Esophagus mucosa (tissue), 1 donor: ENCODE data around the gene PCDHB5. TPM values are rescaled to one million over a fixed set of nuclear protein-coding genes. Genes with fewer than 3 reads are reported as not detected.
"Not testable (repeated sequence)": the region's sequence is repeated elsewhere in the genome, so short reads cannot be mapped to it uniquely, and the experiment has no call there.

Experiments
- ATAC-seq: fragments of 200-7000 bp; cut with Tn5 transposase; one replicate; pipeline ENCODE4 v1.9.1; 2020
- total RNA-seq: library from RNA; stranded (reverse); gene quantifications from one replicate; pipeline ENCODE4 v1.2.4, GENCODE V29; 2023
- donor health status: DM: yes; HTN: yes; CAD: no.

Gene PCDHB5
- total RNA-seq, result 0.40 TPM

DNA sequence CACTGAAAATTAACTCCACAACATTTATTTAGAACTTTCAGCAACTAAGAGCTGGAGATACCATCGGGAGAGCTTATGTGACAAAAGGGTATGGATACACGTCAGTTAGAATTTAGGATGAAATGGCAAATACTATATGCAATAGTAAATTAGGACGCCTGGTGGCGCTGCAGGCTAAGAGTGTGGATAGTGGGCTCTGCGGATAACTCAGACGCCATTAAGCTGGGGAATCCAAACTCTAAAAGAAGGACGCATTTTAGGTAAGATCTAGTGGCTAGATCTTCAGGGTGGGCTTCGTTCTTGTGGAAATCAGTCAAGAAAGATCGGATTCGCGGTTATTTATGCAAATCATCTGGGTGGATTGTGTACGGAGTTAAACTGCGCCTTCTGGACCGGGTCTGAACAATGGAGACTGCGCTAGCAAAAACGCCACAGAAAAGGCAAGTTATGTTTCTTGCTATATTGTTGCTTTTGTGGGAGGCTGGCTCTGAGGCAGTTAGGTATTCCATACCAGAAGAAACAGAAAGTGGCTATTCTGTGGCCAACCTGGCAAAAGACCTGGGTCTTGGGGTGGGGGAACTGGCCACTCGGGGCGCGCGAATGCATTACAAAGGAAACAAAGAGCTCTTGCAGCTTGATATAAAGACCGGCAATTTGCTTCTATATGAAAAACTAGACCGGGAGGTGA lies at the start of gene PCDHB5:
Gene PCDHB5, plus strand, starts transcription at position 177 of the 688 bp plus-strand sequence. Its CDS starts 229 bp downstream, at position 406.
- no peak for ATAC-seq

DNA sequence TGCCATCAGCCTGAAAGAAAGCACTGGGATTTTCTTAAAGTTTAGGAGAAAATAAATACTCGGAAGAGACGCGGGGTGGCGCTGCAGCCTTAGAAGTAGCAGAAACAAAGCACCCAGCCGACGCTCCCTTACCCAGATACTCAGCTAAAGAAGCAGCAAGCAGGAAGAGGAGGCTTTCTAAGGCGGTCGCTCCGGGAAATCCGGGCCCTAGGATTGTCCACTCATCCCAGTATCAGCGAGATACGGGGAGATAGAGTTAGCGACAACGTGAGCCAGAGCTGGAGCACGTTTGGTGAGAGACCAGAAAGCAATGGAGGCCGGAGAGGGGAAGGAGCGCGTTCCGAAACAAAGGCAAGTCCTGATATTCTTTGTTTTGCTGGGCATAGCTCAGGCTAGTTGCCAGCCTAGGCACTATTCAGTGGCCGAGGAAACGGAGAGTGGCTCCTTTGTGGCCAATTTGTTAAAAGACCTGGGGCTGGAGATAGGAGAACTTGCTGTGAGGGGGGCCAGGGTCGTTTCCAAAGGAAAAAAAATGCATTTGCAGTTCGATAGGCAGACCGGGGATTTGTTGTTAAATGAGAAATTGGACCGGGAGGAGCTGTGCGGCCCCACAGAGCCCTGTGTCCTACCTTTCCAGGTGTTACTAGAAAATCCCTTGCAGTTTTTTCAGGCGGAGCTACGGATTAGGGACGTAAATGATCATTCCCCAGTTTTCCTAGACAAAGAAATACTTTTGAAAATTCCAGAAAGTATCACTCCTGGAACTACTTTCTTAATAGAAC lies 40.3 kb upstream of the PCDHB5 start, which contains the start of gene PCDHB2:
Gene PCDHB2, plus strand, starts transcription at position 135 of the 782 bp plus-strand sequence. Its CDS starts 176 bp downstream, at position 311.
- ATAC-seq, result no peak

DNA sequence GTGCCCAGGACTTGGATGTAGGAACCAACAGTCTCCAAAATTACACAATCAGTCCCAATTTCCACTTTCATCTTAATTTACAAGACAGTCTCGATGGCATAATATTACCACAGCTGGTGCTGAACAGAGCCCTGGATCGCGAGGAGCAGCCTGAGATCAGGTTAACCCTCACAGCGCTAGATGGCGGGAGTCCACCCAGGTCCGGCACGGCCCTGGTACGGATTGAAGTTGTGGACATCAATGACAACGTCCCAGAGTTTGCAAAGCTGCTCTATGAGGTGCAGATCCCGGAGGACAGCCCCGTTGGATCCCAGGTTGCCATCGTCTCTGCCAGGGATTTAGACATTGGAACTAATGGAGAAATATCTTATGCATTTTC lies 39.8 kb upstream of the PCDHB5 start:
- ATAC-seq, result no peak

DNA sequence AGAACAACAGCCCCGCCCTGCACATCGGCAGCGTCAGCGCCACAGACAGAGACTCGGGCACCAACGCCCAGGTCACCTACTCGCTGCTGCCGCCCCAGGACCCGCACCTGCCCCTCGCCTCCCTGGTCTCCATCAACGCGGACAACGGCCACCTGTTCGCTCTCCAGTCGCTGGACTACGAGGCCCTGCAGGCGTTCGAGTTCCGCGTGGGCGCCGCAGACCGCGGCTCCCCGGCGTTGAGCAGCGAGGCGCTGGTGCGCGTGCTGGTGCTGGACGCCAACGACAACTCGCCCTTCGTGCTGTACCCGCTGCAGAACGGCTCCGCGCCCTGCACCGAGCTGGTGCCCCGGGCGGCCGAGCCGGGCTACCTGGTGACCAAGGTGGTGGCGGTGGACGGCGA lies 38.8 kb upstream of the PCDHB5 start:
- not testable (repeated sequence) for ATAC-seq

DNA sequence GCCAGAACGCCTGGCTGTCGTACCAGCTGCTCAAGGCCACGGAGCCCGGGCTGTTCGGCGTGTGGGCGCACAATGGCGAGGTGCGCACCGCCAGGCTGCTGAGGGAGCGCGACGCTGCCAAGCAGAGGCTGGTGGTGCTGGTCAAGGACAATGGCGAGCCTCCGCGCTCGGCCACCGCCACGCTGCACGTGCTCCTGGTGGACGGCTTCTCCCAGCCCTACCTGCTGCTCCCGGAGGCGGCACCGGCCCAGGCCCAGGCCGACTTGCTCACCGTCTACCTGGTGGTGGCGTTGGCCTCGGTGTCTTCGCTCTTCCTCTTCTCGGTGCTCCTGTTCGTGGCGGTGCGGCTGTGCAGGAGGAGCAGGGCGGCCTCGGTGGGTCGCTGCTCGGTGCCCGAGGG lies 38.4 kb upstream of the PCDHB5 start:
- ATAC-seq, result not testable (repeated sequence)

DNA sequence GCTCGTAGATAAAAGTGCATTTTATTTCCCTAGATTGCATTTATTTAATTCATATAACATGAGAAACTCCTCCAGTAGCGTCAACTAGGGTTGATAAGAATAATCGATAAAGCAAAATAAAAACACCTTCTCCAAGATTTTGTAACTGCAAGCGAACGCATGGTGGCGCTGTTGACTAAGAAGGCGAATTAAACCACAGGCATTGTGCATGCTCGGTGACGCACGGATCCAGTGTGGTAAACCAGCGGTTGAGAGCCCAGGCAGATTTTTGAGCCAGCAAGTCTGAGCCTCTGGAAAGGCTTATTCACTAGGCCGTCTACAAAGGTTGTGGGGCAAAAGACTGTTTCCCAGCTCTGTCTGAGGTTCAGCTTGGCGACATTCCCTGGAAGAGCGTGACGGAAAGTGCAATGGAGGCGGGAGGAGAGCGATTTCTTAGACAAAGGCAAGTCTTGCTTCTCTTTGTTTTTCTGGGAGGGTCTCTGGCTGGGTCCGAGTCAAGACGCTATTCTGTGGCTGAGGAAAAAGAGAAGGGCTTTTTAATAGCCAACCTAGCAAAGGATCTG lies 34.7 kb upstream of the PCDHB5 start, which contains the start of gene PCDHB3:
Gene PCDHB3, plus strand, starts transcription at position 231 of the 563 bp plus-strand sequence. Its CDS starts 177 bp downstream, at position 408.
- no peak for ATAC-seq

DNA sequence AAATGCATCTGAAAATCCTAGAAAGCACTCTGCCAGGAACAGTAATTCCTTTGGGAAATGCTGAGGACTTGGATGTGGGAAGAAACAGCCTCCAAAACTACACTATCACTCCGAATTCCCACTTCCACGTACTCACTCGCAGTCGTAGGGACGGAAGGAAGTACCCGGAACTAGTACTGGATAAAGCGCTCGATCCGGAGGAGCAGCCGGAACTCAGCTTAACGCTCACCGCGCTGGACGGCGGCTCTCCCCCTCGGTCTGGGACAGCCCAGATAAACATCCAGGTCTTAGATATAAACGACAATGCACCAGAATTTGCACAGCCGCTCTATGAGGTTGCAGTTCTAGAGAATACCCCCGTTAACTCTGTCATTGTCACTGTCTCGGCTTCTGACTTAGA lies 33.9 kb upstream of the PCDHB5 start:
- ATAC-seq, result no peak

DNA sequence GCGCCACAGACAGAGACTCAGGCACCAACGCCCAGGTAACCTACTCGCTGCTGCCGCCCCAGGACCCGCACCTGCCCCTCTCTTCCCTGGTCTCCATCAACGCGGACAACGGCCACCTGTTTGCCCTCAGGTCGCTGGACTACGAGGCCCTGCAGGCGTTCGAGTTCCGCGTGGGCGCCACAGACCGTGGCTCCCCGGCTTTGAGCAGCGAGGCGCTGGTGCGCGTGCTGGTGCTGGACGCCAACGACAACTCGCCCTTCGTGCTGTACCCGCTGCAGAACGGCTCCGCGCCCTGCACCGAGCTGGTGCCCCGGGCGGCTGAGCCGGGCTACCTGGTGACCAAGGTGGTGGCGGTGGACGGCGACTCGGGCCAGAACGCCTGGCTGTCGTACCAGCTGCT lies 32.9 kb upstream of the PCDHB5 start:
- not testable (repeated sequence) for ATAC-seq

DNA sequence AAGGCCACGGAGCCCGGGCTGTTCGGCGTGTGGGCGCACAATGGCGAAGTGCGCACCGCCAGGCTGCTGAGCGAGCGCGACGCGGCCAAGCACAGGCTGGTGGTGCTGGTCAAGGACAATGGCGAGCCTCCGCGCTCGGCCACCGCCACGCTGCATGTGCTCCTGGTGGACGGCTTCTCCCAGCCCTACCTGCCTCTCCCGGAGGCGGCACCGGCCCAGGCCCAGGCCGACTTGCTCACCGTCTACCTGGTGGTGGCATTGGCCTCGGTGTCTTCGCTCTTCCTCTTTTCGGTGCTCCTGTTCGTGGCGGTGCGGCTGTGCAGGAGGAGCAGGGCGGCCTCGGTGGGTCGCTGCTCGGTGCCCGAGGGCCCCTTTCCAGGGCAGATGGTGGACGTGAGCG lies 32.5 kb upstream of the PCDHB5 start:
- not testable (repeated sequence) for ATAC-seq

DNA sequence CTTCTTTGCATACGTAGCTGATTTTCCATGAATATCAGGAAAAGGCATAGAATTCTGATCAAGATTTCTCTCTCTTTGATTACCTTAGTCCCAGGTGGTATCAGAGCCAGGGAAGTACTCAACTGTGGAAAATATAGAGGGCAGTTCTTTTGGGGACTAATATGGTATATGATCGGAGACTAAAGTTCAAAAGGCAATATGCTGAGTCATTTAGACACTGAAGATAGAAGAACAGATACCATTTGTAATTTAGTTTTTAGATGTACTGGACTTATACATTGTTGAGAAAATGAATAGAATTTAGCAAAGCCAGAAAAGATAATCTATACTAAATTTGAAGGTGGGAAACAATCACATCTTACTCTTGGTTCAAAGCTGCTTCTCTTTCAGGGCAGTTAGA lies 29.7 kb upstream of the PCDHB5 start:
- no peak for ATAC-seq

DNA sequence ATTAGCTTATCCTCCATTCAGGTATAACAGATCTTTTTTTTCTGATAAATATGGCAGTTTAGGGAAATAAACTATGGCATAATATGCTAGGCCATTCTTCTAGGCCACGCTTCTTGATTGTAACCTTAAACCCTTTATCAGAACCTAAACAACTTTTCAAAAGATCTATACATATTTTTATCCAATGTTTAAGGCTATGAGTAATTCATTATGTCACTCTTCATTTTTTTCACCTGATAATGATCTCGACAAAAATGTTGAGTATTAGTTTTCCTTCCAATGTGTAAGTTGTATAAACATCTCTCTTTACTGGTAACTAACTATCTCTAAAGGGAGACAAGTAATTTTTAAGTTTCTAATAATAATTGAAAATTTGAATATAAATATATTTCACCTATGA lies 15.8 kb upstream of the PCDHB5 start:
- no peak for ATAC-seq

DNA sequence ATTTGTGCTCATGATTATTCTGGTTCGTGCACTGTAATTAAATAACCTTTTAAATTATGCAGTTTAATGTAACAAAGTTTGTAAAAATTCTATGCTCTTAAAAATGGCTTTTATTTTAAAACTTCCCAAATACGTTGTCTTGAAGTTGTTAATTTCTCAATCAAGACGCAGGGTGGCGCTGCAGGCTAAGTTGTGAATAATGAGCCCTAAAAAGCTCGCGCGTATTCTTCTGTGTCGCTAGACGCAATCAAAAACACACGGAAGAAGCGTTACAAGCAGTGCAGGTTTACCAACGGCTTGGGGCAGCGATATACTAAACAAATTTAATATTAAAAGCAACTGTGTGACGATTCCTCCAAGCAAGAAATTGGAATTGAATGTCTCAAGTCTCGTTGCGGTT lies 13.4 kb upstream of the PCDHB5 start, which contains the start of gene PCDHB4:
Gene PCDHB4, plus strand, starts transcription at position 256 of the 400 bp plus-strand sequence. CDS start 181 bp downstream, outside the sequence.
- ATAC-seq, result no peak

DNA sequence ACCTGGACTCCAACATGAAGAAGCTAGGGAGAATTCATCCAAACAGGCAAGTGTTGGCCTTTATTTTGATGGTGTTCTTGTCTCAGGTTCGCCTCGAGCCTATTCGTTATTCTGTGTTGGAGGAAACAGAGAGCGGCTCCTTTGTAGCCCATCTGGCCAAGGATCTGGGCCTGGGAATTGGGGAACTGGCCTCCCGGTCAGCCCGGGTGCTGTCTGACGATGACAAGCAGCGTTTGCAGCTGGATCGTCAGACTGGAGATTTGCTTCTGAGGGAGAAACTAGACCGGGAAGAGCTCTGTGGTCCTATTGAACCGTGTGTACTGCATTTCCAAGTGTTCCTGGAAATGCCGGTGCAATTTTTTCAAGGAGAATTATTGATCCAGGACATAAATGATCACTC lies 13.0 kb upstream of the PCDHB5 start:
- no peak for ATAC-seq

DNA sequence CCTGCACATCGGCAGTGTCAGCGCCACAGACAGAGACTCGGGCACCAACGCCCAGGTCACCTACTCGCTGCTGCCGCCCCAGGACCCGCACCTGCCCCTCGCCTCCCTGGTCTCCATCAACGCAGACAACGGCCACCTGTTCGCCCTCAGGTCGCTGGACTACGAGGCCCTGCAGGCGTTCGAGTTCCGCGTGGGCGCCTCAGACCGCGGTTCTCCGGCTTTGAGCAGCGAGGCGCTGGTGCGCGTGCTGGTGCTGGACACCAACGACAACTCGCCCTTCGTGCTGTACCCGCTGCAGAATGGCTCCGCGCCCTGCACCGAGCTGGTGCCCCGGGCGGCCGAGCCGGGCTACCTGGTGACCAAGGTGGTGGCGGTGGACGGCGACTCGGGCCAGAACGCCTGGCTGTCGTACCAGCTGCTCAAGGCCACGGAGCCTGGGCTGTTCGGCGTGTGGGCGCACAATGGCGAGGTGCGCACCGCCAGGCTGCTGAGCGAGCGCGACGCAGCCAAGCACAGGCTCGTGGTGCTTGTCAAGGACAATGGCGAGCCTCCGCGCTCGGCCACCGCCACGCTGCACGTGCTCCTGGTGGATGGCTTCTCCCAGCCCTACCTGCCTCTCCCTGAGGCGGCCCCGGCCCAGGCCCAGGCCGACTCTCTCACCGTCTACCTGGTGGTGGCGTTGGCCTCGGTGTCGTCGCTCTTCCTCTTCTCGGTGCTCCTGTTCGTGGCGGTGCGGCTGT lies 11.4 kb upstream of the PCDHB5 start:
- not testable (repeated sequence) for ATAC-seq

DNA sequence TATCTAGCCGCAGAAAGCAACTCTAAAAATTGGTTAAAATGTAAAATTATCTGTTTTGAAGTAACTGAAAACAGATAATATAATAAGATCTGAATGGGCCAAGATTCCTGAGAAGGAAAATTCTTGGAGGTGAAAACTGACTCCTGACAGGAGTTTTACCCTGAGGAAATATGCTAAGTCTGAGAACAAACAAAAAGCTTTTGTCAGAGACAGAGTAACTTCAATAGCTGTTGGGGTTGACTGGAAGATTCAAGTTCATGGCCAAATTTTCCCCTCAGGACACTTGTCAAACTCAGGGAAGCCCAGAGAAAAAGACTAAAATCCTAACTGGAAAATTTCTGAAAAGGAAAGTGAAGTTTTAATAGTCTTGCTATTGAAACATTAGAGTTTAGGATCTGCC lies 7.7 kb upstream of the PCDHB5 start:
- no peak for ATAC-seq

DNA sequence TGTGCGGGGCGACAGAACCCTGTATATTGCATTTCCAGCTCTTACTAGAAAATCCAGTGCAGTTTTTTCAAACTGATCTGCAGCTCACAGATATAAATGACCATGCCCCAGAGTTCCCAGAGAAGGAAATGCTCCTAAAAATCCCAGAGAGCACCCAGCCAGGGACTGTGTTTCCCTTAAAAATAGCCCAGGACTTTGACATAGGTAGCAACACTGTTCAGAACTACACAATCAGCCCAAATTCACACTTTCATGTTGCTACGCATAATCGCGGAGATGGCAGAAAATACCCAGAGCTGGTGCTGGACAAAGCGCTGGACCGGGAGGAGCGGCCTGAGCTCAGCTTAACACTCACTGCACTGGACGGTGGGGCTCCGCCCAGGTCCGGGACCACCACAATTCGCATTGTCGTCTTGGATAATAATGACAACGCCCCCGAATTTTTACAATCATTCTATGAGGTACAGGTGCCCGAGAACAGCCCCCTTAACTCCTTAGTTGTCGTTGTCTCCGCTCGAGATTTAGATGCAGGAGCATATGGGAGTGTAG lies 786 bp downstream of the PCDHB5 start:
- no peak for ATAC-seq

DNA sequence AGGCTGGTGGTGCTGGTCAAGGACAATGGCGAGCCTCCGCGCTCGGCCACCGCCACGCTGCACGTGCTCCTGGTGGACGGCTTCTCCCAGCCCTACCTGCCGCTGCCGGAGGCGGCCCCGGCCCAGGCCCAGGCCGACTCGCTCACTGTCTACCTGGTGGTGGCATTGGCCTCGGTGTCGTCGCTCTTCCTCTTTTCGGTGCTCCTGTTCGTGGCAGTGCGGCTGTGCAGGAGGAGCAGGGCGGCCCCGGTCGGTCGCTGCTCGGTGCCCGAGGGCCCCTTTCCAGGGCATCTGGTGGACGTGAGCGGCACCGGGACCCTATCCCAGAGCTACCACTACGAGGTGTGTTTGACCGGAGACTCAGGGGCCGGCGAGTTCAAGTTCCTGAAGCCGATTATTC lies 2.3 kb downstream of the PCDHB5 start:
- not testable (repeated sequence) for ATAC-seq

DNA sequence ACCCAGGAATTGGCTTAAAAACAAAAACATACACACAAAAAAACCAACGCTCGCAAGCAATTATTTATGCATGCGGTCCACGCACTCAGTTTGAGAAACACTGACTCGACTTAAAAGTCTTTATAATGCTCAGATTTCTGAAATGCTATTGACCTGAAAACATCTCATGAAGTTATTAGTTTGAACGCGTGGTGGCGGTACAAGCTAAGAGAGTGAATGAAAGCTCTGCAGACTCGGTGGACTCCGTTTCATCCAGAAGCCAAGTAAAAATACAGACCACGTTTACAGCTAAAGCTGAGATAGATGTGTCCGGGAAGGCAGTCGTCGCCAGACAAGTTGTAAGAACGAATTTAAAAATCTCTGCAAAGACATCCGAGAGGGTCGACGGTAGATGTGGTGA lies 14.8 kb downstream of the PCDHB5 start, which contains the start of gene PCDHB6:
Gene PCDHB6, plus strand, starts transcription at position 246 of the 400 bp plus-strand sequence. CDS start 201 bp downstream, outside the sequence.
- no peak for ATAC-seq

DNA sequence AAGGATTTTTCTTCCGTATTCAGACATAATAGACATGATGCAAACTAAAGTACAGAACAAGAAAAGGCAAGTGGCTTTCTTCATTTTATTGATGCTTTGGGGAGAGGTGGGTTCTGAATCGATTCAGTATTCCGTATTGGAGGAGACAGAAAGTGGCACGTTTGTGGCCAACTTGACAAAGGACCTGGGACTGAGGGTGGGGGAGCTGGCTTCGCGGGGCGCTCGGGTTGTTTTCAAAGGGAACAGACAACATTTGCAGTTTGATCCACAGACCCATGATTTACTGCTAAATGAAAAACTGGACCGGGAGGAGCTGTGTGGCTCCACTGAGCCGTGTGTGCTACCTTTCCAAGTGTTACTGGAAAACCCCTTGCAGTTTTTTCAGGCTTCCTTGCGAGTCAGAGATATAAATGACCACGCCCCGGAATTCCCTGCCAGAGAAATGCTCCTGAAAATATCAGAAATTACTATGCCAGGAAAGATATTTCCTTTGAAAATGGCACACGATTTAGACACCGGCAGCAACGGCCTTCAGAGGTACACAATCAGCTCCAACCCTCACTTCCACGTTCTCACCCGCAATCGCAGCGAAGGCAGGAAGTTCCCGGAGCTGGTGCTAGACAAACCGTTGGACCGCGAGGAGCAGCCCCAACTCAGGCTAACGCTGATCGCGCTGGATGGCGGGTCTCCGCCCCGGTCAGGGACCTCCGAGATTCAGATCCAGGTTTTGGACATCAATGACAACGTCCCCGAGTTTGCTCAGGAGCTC lies 15.4 kb downstream of the PCDHB5 start:
- no peak for ATAC-seq

DNA sequence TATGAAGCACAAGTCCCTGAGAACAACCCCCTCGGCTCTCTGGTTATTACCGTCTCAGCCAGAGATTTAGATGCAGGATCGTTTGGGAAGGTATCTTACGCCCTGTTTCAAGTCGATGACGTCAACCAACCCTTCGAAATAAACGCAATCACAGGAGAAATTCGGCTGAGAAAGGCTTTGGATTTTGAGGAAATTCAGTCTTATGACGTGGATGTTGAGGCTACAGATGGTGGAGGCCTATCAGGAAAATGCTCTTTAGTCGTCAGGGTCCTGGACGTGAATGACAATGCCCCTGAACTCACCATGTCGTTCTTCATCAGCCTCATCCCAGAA lies 16.0 kb downstream of the PCDHB5 start:
- ATAC-seq, result no peak

DNA sequence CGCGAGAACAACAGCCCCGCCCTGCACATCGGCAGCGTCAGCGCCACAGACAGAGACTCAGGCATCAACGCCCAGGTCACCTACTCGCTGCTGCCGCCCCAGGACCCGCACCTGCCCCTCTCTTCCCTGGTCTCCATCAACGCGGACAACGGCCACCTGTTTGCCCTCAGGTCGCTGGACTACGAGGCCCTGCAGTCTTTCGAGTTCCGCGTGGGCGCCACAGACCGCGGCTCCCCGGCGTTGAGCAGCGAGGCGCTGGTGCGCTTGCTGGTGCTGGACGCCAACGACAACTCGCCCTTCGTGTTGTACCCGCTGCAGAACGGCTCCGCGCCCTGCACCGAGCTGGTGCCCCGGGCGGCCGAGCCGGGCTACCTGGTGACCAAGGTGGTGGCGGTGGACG lies 16.6 kb downstream of the PCDHB5 start:
- not testable (repeated sequence) for ATAC-seq
